ENCODE measurements around the gene CCM2.

DNA sequence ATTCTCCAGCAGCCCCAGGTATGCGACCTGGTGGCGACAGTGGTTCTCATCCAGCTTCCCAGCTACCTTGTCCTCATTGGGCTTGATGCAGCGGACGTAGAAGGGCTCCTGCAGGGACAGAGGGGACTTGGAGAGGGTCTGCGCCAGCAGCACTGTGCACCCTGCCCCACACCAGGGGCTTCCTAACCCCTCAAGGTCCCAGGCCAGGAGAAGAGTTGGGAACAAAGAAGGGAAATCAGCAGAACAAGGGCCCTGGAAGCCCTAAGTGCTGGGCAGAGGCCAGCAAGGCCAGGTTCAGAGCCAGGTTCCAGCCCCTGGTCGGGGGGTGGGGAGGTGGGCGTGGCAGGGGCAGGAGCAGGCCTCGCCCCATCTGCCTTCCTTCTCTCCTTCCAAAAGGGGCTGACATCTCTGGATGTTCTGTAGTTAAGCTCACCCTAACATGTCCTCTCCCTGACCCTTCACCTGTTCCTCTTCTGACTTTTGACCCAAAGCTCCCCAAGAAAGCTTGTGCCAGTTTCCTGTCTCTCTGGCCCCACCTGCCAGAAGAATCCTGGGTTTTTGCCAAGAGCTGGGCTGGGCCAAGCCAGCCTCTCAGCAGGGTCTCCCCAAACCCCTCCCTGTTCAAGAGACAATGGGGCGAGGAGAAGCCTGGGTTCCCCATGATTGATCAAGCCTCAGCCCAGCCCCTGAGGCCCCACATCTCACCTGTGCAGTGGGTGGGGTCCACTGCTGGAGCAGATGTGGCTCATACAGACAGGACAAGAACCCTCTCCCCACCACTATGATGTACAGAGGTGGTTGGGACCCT lies 33.1 kb upstream of the CCM2 start:
- no peak for TF ChIP-seq TAF1 (IDR thresholded peaks at IDR 0.05; ENCODE audit: borderline replicate concordance, low read depth, low read length)
- no peak for TF ChIP-seq POLR2A (IDR thresholded peaks at IDR 0.05; ENCODE audit: low read depth, low read length)
- 0 out of 2 replicates have a peak, but pooled peaks have one; percentile 6 for TF ChIP-seq POLR2AphosphoS5 (IDR thresholded peaks at IDR 0.05; ENCODE audit: low read depth, low read length)
